ENCODE data around the gene ARHGDIB.

ARHGDIB gene

DNA sequence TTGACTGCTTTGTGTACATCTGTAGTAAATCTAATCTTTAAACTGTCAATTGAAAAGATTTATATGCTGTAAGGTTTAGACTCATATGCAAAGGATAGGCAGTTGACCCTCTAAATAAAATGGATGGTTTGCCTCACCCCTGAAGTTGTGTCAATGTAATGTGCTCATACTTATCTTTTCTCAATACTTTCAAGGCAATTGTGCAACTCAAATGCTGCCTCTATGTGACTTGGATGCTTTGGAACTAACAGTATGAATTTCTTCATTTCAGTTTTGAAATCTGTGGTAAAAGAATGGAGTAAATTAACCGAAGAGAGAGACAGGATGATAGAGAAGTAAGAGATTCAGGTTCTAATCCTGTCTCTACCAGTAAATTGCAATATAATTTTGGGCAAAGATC, 21.2 kb upstream of the ARHGDIB start:
- DNase-seq = no peak

DNA sequence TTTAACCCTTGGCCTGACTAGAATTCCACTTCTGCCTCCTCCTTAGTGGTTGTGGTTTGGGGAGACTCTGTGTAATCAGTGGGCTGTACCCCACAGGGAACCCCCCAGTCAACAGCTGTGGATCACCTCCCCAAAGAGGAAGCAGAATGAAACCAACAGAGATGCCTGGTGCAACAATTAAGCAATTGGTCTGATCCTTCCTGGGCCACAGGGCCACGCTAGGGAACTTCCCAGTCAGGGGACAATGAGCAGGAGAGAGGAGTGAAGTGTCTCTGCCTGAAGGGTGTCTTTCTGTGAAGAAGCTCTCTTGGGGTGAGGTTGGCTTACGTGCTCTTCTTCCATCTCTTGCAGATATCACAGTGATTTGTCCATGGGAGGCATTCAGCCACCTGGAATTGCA, 19.6 kb upstream of the ARHGDIB start:
- no peak for DNase-seq

DNA sequence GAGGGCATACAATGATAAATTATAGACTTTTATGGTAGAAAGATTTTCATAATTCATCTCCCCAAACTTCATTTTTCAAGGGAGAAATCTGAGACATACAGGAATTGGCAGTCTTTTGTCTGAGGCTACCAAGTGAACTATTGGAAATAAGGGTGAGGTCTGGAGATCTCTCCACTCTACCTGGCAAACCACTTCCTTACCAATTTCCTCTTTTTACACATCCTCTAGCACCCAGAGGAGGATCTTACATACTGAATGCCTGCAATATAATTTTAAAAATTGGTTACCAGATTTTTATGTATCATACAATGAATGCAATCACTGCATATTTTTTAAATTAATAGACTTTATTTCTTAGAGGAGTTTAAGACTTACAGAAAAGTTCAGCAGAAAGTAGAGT, 18.1 kb upstream of the ARHGDIB start:
- no peak for DNase-seq

DNA sequence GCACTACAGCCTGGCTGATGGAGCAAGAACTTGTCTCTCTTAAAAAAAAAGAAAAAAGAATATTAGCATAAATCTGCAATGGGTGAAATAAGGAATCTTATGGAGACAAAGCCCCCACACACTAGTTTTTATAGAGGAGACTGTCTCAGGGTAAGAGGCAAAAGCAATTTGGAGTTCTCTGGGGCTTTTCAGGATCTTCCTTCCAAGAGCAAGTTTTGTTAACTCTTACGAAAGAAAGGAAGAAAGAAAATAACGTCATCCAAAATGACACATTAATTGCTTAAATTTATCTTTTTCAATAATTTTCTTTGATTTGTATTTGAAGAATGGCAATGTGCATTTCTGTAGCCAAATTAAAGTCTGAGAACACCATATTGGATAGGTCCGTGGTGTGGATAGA, 15.3 kb upstream of the ARHGDIB start:
- DNase-seq = no peak

DNA sequence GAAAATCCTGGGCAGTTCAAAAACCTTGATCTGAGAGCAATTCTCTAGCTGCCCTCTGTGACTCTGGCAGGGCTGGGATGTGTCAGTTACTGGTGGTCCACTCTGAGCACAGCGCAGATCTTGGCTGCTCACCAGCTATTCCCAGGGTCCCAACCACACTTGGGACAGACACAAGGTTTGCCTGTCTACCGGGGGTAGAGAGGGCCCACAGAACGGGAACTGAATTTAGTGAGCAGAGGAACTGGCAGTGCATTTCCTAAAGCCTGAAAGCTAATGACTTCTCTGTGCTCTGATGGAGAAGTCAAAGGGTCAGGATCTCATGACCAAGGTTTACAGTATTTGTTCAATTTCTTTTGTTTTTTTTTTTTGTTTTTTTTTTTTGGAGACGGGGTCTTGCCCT, 14.1 kb upstream of the ARHGDIB start:
- no peak for DNase-seq

DNA sequence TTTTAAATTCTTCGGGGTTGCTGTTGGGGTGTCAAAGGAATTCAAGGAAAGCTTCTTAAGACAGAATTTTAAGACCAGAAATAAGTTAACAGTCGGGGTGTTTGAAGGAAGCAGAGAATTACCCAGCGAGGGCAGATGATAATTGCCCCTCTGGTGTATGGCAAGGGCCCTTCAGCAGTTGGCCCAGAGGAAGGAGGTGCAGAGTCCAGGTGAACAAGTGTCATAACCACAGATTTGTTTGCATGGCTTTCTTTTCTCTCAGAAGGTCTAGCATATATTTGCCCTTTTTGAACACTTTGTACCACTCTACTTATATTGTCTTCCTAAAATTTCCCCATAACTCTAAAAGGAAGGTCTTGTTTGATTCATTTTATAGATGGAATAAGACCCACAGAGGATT, 13.2 kb upstream of the ARHGDIB start:
- no peak for DNase-seq

DNA sequence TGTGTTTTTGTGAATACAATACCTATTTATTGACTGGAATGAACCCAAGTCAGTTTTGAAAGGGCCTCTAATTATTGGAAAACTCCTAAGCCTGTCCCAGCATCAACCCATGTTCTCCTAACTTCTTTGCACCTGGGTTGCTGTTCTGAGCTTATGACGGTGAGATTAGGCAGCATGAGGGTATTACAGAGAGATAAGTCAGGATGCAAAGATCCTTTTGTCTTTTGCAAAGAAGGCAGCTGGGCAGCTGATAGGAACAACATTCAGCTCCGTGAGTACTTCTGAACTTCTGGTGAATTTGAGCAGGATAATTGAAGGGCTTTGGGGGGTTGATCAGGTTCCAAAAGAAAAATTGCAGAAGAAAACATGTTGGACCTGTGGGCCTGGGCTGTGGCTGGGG, 11.4 kb upstream of the ARHGDIB start, which contains the start of gene PDE6H:
Gene PDE6H (plus strand): TSS at position 227 of the 400 bp plus-strand sequence. CDS start 4,971 bp downstream, outside the sequence.
- DNase-seq = no peak

DNA sequence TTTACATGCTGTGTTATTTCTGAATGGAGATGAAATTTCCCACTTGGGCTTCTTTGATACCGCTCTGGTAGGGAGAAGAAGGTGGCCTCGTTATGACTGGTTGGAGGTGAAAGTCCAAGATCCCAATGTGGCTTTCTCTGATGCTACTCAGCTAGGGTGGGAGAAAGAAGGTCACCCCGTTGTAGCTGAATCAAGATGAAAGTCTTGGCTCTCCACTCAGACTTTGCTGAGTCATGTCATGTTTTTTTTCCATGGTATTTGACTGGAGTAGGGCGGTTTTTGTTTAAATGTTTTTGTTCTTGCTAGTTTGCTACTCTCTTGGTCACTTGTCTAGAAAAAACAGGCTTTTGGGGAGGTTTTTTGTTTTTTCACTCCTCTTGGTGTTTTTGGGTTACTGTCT, 9.1 kb upstream of the ARHGDIB start:
- no peak for DNase-seq

DNA sequence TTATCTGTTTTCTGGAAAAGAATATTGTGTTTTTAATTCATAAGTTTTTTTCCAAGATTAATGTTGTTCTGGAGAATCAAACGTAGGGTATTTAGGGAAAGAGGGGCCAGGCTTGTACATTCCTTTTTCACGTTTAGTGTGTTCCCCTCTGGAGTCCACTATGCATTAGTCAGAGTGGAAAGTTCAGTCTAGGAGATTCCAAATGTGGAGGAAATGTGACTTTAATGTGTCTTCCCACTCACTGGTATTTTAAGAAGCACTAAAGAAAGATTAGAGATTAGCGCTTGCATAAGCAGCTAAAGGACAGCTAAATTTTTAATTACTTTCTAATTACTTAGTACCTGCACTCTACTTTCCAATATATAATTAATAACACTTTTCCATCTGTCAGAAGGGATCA, 7.1 kb upstream of the ARHGDIB start:
- DNase-seq = no peak

DNA sequence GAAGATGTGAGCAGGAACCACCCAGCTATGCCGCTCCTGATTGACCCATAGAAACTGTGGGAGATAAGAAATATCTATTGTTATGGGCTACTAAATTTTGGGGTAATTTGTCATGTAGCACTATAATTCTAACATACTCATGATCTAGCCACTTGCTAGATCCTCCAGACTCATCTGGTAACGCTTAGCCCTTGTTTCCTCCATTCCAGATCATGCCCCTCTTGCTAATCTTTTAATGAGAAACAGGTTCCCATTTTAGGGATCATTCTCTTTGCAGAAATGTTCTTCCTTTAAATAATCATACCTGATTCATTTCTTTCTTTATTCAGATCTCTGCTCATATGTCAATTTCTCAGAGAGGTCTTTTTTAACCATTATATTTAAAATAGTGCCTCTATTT, 3.8 kb upstream of the ARHGDIB start:
- no peak for DNase-seq

DNA sequence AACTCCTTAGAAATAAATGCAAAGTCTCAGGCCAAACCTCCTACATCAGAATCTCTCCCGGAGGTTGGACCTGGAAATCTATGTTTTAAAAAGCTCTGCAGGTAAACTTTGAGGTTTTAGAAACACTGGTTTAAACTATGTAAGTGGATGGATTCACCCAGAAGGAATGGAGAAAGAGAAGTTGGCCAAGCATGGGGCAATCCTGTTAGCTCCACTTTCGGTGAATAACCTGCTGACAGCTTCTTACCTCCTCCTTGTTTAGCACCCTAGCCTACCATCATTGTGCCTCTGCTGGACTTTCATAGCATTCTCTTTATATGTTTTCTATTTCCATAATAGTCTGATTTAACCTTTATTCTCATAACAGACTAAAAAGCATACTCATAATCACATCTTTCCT, 3.0 kb upstream of the ARHGDIB start:
- DNase-seq = no peak

DNA sequence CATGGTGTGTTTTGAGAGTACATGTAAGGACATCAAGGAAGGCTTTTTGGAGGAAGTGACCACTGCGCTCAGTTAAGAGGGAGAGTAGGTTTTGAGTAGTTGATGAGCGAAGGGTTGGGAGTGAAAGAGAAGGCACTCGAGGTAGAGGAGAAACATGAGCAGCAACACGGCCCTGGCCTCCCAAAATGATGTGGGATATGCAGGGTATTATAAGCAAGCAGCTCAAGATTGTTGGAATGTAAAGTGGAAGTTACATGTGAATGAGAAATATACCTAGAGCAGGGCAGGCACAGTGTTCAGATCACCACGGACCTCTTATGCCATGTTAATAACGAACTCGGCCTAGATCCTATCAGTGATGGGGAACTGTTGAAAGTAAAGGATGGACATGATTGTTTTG, 2.1 kb upstream of the ARHGDIB start:
- DNase-seq = no peak

DNA sequence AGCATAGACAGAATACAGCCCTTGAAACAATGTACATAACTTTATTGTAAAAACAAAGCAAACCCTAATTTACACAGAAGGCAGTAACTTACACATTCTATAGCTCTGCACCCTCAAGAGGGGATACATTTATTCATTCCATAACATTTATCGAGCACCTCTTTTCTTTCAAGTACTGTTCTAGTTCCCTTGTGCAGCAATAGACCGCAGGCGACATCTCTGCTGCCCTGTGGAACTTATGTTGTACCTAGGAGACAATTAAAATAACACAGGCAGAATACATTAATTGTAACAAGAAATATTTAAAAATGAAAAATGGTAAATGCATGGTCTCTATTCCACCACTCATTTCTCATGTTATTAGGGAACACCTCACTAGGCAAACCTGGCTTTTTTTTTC, 1.4 kb upstream of the ARHGDIB start:
- peak in 1 of 5 donors; percentile 41 for DNase-seq

DNA sequence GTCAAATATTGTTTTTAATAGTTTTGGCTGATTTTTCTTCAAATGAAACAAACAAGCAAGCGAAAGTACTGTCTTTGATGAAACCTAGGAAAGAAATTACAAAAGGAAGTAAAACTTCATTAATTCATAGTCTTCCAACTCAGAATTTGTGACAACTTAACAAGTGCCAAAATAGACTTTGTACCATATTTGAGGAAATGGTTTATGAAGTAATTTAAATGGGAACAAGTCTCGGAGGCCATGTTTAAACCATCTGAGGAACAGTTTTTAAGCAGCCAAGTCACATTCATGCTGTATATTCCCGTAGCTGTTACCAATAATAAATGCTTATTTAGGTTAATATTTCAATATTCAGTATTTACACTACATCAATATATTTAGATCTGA, 745 bp upstream of the ARHGDIB start:
- peak in 1 of 5 donors; percentile 60 for DNase-seq

DNA sequence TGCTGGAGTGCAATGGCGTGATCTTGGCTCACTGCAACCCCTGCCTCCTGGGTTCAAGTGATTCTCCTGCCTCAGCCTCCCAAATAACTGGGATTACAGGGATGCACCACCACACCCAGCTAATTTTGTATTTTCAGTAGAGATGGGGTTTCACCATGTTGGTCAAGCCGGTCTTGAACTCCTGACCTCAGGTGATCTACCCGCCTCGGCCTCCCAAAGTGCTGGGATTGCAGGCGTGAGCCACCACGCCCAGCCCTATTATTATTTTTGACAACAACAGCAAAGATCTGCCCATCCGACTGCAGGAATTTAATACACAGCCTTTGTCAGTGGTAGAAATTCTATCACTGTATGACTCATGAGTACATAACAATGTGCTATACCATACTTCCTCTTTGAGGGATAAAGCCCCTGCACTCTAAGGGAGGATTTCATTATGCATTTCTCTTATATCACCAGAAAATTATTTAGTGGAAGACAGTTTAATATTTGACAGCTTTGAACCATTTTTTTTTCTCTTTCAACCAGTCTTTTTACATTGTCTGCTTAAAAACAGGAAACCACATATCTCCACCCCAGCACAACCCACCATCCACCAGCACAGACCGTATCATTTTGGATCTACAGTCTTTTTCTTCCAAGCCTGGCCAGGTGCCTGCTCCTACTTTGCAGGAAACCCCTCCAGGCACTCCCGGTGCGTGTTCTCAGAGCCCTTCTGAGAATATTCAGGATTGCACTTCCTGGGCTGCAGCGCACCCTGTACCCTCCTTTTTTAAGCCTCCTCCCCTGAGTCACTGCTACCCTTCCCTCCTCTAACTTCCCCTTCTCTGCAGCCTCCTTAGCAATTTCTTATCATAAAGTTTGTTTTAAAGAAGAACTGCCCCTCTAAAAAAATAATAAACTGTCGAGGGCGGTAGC, 594 bp downstream of the ARHGDIB start:
- DNase-seq = peak in 3 of 5 donors; percentile 23 to 71 (median 37)

DNA sequence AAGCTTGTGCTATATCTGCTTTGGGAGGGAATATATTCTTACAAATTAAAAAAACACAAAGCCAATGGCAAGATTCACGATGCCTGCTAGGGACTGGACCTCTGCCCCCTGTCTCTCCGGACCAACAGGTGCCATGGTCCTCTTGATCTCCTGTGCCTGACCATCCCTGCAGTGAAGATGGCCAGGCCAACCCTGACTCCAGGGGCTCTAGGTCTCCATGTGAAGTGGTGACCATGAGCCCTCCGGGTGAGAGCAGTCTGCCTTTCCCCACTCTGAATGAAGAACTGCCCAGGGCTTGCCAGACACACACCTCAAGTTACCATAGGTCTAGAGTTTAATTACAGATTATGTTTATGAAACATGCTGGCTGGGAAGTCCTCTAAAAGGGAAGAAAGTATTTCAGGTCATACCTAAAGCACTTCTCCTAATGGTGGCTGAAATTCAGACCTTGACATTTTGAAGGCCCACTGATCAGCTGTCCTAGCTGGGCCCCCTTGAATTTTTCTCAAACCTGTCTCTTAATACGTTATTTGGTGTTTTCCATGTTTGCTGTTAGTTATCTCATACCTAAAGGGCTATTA, 1.4 kb downstream of the ARHGDIB start:
- no peak for DNase-seq

DNA sequence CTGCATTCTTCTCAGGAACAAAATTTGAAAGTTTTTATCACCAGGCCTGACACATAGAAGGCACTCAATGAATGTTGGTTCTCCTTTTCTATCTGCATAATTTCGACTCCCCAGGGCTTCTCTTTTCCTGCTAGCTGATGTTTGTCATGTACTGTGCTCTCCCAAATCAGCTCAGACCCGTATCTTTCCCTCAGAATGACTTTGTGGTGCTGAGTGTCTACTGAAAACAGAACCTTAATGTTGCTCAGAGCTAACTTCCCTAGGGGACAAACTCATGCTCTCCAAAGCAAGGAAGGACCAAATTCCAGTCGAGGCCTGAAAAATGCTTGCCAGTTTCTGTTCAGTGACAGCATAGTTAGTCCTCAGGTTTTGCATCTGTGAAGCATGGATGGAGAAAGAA, 1.9 kb downstream of the ARHGDIB start:
- no peak for DNase-seq

DNA sequence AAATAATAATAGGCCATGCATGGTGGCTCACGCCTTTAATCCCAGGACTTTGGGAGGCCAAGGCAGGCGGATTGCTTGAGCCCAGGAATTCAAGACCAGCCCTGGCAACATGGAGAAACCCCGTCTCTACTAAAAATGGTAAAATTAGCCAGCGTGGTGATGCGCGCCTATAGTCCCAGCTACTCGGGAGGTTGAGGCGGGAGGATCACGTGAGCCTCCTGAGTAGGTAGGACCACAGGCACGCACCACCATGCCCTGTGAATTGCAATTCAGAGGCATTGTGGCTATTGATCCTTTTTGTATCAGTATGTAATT, 2.3 kb downstream of the ARHGDIB start:
- peak in 1 of 5 donors; percentile 49 for DNase-seq

DNA sequence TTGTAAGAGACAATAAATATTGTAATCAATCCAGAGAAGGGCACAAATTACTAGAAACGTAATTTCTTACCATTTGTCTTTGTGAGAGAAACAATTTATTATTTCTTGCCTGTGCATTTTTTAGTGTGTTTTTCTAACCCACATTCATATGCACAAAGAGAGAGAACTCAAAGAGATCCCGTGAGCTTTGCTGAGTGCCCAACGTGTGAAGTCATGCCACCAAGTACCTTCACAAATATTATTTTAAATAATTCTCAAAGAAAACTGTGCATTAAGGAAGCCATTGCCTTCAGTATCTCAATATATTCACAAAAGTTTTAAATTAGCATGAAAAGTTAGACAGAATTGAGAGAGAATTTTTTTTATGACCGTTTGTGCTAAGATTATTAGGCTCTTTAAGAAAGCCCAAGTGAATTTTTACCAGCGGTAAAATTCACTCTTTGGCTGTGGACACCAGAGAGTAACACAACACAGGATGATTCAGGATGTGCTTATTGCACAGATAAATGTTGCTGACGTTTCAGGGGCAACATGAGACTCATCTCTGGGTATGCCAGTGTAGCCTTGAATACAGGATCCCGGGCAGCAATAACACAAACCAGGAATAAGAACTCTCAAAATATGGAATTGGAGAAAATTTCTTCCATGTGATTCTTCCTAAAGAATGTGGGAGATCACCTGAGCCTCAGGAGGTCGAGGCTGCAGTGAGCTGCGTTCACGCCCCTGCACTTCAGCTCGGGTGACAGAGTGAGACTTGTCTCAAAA, 2.9 kb downstream of the ARHGDIB start:
- DNase-seq = peak in 1 of 5 donors; percentile 33

DNA sequence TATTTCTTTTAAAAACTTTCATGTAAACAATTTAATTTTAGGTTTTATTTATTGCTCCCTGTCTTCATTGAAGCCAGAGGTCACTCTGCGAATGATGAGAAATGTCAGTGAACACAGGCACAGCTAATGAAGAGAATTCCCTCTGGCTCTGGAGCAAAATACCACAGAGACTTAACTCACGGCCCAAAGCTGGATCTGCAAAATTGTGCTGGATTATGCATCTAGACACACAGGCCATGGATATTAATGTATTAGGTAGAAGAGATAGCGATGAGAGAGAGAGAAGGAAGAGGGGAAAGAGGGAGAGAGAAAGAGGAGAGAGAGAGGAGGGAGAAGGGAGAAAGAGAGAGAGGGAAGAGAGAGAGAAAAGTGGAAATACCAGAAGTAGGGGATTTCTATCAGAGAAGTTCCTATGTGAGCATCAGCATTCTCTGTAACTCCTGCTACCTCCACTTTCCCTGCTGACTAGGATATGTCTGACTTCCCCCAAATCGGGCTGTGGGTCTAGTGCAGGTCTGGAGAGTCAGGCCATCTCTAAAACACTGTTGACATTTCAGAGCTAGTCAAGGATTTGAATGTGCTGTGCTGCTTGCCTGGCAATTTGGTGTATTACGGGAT, 3.7 kb downstream of the ARHGDIB start:
- no peak for DNase-seq

DNA sequence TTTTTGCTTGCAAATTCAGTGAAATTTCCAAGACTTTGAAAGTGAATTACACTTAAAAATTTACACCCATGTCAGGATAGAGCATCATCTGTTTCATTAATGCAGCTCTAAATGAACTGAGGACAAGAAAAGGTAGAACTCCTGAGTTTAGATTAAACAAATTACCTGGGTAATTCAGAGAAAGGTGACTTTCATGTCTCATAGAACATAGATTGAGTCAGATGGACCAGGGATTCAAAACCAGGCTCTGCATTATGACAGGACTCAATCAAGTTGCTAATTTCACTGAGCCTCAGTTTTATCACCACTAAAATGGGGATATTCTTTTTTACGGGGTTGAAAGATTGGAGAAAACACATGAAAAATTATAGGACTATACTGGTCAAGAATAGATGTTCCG, 4.5 kb downstream of the ARHGDIB start:
- DNase-seq = no peak

DNA sequence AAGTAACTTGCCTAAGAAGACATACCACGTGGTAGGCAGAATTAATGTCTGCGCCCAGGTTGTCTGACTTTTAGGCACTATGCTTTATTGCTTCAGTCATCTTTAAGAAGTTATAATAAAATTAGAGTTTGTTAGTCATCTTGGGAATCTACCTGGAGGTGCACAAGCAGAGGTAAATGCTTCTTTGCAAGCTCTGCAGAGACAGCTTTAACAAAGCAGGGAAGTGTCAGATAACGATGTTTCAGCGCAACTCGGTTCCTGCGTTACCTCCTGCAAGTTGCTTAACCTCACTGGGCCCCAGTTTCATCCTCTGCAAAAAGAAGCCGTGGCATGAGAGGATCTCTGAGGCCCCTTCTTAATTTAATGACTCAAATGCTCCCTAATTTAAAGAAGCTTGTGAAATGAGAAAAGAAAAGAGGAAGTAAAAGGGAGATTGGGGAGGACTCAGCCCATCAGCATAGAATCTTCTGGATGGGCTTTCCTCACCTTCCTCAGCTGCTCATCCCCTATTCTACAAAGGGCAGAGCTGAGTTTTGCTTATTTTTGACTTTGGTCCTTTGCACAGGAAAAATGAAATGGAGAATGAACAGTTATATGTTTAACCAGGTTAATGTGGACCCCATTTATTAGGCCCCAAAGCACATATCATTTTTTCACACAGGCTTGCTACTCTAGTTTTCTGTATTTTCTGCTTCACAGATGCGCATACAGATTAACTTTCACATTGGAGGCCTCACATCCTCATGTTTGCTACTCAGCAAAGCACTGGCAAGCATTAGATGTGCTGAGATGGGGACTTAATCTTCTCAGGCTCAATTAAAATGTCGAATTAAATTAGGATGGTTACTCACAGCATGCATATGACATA, 5.1 kb downstream of the ARHGDIB start:
- DNase-seq = peak in 1 of 5 donors; percentile 60

Data from T-helper 1 cell (primary cell).